HG03095 (cell line): ENCODE data around the gene MYBPC2.

Source experiments
- ATAC-seq: cut with Tn5 transposase; IDR thresholded peaks from one replicate; pipeline ENCODE4 v1.9.1; 2021; ENCODE audit warnings: moderate library complexity; ENCODE audit not compliant: unreplicated experiment

The MYBPC2 gene

DNA sequence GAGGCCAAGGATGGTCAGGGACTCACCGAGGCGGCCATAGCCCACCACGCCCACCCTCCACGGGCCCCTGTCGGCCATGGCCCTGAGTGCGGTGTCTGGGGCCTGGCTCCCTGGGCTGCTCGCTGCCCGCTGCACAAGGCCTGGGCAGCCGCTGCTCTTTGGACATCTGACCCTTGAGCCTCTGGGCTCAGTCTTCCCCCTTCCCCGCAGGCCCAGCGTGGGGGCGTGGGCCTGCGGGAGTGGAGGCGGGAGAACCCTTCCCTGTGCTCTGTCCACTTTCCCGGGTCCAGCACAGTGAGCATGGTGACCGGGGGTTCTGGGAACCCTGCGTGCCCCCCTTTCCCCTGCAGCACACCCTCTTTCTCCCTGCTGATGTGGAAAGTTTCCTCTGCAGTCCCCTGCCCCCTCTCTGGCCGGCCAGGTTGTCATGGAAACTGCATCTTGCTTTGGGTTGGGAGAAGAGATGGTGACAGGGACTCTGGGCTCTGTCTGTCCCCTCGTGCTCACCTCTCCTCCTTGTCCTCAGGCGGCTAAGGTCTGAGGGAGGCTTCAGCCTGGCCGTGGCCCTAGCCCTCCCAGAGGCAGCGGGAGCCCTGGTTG lies 81.2 kb downstream of the MYBPC2 start, which contains the start of gene ASPDH:
Gene ASPDH (minus strand): TSS at position 168 of the 600 bp plus-strand sequence. CDS start 90 bp downstream, at position 78.
- ATAC-seq: no peak

DNA sequence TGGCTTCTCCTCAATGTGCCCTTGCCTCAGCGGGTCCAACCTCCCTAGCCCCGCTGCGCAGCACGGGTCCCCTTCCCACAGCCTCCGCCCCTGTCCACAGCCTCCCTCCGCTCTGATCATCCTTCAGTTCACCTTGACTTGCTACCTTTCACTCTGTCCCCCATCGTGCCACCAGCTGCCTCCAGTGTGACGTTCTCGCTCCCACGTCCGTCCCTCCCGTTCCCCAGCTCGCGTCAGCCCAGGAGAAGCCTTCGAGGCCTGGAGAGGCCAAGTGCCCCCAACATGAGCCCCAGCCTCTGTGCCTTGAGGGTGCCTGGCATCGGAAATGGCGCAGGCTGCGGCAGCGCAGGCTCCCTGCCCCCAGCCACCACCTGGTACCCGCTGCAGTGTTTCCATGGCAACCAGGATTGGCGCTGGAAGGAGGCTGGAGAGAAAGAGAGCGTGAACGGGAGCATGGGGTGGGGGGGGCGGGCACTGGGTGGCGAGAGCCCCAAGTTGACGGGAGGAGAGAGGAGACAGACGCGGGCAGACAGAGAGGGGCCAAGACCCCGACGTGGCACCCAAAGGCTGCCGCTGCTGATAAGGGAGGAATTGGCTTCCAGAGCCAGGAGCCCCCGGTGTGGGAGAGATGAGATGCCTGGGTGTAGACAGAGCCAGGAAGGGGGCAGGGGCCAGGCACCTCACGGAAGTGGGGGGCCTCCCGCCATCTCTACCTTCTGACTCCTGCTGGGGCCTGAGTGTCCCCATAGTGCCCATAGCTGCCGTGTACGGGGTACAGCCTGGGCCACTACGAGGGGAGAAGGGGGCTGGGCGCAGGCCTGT lies 81.9 kb downstream of the MYBPC2 start:
- no peak for ATAC-seq

DNA sequence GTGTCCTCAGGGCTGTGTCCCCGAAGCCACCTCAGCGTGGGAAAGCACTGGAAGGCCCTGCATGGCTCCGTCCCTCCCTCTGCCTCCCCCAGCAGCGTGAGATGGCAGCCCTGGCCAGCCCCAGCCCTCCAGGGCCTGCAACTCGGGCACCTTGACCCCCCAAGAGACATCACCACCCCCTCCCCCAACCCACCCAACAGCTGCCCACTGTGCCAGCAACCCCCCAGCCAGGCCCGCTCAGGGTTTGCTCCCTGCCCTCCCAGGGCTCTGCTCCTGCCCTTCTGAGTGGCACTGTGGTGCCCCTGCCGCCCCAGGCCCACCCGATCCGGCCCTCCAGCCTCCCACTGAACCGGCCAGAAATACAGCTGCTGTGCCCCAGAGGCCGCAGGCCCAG lies 82.5 kb downstream of the MYBPC2 start:
- ATAC-seq: no peak
